Ishikawa (cell line): ENCODE results near the gene PRUNE2.

Source experiments
- CEBPB ChIP-seq: IDR thresholded peaks from 2 replicates; pipeline ENCODE4 v1.6.1; 2012
- EGR1 ChIP-seq: IDR thresholded peaks from 2 replicates; pipeline ENCODE4 v1.6.1; 2012
- EP300 ChIP-seq: IDR thresholded peaks from 2 replicates; pipeline ENCODE4 v1.6.1; 2012; ENCODE audit warnings: borderline replicate concordance
- FOXM1 ChIP-seq: IDR thresholded peaks from 2 replicates; pipeline ENCODE4 v1.6.1; 2012; ENCODE audit warnings: low read depth, borderline replicate concordance
- MAX ChIP-seq: IDR thresholded peaks from 2 replicates; pipeline ENCODE4 v1.6.1; 2012
- NFIC ChIP-seq: IDR thresholded peaks from 2 replicates; pipeline ENCODE4 v1.6.1; 2012
- RAD21 ChIP-seq: IDR thresholded peaks from 2 replicates; pipeline ENCODE4 v1.6.1; 2012; ENCODE audit warnings: low read depth
- REST ChIP-seq: IDR thresholded peaks from 2 replicates; pipeline ENCODE4 v1.6.1; 2012; ENCODE audit warnings: low read depth, mild to moderate bottlenecking
- TAF1 ChIP-seq: IDR thresholded peaks from 2 replicates; pipeline ENCODE4 v1.6.1; 2012; ENCODE audit warnings: low read depth, mild to moderate bottlenecking
- TCF12 ChIP-seq: IDR thresholded peaks from 2 replicates; pipeline ENCODE4 v1.6.1; 2012; ENCODE audit warnings: low read depth
- TEAD4 ChIP-seq: IDR thresholded peaks from 2 replicates; pipeline ENCODE4 v1.6.1; 2012
- USF1 ChIP-seq: IDR thresholded peaks from 2 replicates; pipeline ENCODE4 v1.6.1; 2012
- YY1 ChIP-seq: IDR thresholded peaks from 2 replicates; pipeline ENCODE4 v1.6.1; 2012; ENCODE audit warnings: low read depth
- ZBTB7A ChIP-seq: IDR thresholded peaks from 2 replicates; pipeline ENCODE4 v1.6.1; 2012; ENCODE audit warnings: low read depth

- TF ChIP-seq EGR1 (no peak), RAD21 (no peak), REST (no peak), USF1 (no peak), CEBPB (no peak), MAX (no peak), FOXM1 (no peak), TAF1 (no peak), EP300 (no peak), TEAD4 (no peak), YY1 (no peak), TCF12 (no peak), ZBTB7A (no peak), NFIC (no peak)
Measured at GRCh38 chr9:76570826-76571225, 335.1 kb downstream of the PRUNE2 start.
